NCI-H69 (cell line): ENCODE data around the gene RAB9A.
A peak's percentile ranks its signal among the peaks of the same experiment; 100 is the strongest.
"Not testable (repeated sequence)": the region's sequence is repeated elsewhere in the genome, so short reads cannot be mapped to it uniquely, and the experiment has no call there.

Experiments
- DNase-seq: peaks from one replicate; lab custom pipeline; 2025; lab: John Stamatoyannopoulos, UW

The RAB9A gene

DNA sequence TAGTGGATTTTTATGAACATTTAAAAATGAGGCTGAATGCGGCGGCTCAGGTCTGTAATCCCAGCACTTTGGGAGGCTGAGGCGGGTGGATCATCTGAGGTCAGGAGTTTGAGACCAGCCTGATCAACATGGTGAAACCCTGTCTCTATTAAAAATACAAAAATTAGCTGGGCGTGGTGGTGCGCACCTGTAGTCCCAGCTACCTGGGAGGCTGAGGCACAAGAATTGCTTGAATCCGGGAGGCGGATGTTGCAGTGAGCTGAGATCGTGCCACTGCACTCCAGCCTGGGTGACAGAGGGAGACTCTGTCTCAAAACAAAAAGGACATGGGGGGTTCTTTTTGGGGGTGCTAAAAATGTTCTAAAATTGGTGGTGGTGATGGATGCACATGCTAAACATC is 19.2 kb upstream of the RAB9A start:
- not testable (repeated sequence) for DNase-seq

DNA sequence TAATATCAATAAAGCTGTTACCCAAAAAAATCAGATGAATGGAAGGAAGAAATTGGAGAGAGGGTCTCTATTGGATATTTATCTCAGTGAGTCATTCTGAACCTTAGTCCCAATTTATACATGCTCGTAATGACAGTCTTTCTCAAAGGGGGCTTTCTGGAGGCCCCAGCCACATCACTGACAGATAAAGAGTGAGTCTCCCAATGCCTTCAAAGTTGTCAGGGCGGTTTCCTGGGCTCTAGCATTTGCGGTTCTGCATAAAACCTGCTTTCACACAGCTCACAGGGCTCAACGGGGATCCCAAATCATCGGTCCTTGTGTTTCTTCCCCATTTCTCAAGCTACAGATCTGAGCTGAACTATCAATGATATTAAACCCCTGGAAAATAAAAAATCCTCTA is 18.7 kb upstream of the RAB9A start:
- no peak for DNase-seq

DNA sequence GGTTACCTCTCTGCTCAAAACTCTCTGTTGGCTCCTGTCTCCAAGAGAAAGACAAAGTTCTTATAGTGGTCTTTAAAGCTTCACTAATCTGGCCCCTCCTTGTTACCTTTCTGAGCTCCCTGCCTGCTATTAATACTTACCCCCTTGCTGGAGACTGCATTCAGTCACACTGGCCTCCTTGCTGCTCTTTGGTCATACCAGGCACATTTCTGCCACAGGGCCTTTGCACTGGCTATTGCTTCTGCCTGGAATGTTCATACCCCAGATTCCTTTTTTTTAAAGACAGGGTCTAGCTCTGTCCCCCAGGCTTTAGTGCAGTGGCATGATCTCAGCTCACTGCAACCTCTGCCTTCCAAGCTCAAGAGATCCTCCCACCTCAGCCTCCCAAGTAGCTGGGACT is 15.9 kb upstream of the RAB9A start:
- no peak for DNase-seq

DNA sequence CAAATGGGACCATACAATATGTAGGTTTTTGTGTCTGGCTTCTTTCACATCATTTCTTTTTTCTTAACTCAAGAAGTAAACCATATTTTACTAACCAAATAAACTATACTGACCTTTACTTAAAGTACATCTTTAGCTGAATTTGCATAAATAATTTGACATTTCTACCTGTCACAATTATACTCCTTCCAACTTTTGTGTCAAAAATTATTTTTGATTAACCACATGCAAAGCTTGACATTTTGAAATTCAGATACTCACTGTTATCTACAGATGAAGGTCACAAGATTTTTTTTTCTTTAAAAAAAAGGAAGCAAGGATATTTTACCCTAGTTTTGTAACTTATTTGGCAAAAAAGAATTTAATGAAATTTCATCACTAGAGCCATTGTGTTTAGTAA is 12.0 kb upstream of the RAB9A start:
- DNase-seq, result no peak

DNA sequence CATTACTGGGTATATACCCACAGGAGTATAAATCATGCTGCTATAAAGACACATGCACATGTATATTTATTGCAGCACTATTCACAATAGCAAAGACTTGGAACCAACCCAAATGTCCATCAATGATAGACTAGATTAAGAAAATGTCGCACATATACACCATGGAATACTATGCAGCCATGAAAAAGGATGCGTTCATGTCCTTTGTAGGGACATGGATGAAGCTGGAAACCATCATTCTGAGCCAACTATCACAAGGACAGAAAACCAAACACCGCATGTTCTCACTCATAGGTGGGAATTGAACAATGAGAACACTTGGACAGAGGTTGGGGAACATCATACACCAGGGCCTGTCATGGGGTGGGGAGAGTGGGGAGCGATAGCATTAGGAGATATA is 9.2 kb upstream of the RAB9A start:
- not testable (repeated sequence) for DNase-seq

DNA sequence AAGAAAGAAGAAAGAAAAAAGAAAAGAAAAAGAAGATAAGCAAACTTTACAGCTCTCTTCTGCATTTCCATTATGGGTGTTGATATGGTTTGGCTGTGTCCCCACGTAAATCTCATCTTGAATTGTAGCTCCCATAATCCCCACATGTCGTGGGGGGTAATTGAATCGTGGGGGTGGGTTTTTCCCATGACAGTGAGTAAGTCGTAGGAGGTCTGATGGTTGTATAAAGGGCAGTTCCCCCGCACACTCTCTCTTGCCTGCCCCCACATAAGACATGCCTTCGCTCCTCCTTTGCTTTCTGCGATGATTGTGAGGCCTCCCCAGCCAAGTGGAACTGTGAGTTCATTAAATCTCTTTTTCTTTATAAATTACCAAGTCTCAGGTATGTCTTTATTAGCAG is 7.3 kb upstream of the RAB9A start:
- DNase-seq, result no peak

DNA sequence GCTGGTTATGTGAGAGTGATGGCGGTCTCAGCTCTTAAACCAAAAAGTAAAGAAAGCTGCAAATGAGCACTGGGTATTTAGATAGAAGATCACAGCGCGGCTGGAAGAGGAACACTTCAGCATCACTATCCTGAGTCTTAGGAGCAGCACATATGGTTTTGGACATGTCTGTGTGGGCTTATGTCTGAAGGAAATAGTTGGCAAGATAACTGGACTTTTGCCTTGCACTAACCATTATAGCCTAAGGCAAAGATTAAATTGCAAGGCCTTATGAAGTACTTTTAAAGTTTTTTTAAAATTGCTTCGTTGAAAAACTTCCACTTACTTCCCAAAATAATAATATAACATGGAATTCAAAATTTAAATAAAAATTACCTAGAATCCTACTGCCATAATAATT is 4.6 kb upstream of the RAB9A start:
- no peak for DNase-seq

DNA sequence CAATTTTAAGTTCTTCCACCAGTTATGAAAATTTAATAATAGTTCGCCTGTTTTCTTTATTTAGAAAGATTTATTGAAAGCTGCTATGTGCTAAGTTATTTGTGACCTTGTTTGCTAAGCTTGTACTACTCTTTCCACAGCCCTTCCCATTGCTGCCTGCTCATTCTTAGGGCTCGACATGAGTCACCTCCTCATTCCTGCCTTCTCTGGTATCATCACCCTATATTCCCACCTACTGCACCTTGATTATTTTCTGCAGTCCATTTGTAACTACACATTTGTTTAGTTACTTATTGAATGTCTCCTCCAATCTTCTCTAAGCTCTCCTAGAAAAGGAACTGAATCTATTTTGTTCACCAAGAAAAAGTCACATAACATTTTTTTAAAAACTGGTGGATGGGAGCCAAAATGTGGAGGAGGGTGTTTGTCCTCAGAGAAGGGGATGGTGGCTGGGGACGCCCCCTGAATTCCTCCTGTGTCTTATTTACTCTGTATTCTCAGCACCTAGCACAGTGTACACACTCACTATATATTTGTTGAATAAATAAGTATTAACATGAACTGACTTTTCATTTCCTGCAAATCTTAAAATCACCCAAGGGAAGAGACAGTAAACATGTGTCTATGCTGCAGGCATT is 3.7 kb upstream of the RAB9A start:
- DNase-seq, result no peak

DNA sequence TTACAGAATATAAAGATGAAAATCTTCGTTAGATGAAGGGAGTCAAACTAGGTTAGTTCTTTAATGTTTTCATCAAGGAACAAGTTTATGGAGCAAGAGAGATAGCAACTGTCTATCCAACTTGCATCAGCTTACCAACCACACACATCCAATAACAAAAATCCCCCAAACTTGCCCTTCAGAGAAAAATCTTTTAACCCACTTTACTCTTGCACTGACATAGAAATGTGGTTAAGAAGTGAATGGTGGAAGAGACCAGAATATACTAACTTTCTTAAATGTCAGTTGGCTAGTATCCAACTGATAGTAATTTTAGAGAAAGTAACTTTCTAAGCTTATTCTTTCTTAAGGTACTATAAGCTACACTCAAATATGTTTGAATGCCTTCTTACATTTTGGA is 1.7 kb upstream of the RAB9A start:
- DNase-seq, result no peak

DNA sequence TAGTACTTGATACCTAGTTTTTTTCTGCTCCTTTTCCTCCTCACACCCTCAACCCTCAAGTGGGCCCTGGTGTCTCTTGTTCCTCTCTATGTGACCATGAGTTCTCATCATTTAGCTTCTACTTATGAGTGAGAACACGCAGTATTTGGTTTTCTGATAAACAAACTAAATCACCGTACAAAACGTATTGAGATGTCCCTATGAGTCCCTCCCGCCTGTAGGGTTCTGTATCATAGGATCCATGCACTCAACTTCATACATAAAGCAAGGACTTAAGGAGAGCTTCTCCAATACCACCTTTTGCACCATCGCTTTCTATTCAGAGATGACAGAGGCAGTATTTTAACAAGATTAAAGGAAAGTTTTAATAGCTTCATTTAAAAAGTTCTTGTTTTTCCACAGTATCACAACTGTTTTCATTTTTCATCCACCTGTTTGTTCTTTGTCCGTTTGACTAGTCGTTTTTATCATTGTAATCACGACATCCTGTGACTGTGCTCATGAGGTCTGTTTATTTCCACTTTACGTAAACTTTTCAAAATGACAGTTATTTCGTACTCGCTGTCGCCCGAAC is 457 bp upstream of the RAB9A start:
- DNase-seq, result peak; percentile 10

DNA sequence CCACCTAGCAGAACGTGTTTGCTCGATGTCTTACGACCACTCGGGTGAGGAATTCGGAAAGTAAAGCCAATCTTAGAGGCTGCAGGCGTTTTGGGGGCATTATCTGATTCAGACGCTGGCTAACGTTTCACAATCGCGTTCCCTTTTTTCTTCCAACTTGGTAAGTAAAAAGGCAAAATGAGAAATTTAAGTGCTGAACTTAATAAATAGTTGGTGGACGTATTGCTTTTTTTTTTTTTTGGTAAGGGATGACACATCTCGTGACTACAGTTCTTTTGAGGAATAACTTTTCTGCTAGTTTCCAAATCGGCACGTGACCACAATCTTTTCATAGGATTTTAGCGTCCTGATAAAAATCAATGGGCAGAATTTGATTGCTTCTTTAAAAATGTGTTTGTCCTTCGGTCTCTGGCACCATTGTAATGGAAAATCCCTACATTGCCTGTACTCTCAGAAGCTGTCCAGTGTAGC is 848 bp downstream of the RAB9A start:
- peak; percentile 15 for DNase-seq

DNA sequence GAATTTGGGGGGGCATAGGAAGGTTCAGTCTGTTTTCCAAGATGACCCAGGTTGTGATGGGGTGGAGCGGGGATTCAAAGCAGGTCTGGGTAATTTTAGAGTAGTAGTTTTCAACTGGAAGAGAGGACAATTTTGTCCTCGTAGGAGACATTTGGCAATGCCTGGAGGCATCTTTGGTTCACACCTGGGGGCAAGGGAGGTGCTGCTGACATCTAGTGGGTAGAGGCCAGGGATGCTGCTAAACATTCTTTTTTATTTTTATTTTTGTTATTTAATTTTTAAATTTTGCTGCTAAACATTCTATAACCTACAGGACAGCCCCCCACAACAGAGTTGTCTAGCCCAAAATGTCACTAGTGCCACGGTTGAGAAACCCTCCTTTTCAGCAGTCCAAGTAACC is 1.9 kb downstream of the RAB9A start:
- peak; percentile 8 for DNase-seq

DNA sequence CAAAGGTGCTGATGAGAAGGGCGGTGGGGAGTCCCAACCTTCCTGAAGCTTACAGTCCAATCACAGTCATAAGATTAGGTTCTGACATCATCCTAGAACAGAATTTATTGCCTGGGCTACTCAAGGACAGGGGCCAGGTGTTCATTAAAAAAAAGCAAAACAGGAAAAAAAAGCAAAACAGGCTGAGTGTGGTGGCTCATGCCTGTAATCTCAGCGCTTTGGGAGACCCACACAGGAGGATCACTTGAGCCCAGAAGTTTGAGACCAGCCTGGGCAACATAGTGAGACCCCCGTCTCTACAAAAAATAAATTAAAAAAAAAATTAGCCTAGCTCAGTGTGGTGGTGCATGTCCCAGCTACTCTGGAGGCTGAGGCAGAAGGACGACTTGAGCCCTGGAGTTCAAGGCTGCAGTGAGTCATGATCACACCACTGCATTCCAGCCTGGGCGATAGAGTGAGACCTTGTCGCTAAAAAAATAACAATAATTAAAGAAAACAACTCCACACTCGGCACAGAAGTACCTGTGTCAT is 3.0 kb downstream of the RAB9A start:
- no peak for DNase-seq

DNA sequence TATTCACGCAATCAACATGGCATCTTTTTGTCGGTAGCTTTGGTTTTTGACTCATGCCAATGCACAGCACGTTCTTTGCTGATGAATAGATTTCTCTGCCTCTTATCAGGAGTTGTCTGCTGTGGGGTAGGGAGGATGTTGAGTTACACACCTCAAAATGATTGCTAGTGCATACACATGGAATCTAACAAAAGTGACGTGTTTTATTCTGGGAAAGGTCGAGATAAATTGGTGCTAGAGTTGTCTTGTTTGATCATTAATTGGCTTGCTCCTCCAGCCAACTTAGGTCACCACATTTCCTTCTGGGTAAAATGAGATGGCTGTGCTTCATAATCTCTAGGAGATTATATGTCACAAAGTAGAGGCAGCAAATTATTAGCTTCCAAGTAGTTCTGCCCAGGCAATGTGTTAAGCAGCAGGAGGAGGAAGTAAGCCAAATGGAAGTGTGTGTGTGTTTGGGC is 3.9 kb downstream of the RAB9A start:
- DNase-seq, result peak; percentile 4

DNA sequence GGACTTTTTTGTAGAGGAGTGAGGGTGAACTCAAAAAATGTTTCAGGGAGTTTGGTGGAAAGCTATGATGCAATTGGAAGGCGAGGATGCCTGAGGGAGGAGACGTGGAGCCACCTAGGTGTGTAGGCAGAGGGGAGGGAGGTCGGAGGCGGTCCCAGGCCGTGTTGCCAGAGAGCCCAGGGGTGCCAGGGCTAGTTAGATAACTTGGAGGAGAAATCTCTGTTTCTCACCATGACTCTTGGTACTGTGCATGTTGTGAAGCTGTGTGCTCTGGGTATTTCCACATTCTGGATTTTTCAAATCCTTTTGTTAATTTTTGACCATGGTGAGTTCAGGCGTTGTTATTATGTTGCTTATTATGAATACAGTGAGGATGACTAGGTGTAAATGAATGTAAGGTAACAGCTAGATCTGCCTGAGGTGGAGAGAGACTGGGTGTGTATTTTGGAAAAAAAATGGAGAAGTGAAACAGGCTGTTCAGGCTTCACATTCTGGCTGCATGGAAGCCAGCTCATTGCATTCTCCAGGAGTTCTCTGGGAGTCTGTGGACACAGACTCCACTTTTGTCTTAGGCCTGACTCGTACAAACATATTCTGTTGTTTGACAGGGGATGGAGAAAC is 4.5 kb downstream of the RAB9A start:
- DNase-seq, result peak; percentile 10

DNA sequence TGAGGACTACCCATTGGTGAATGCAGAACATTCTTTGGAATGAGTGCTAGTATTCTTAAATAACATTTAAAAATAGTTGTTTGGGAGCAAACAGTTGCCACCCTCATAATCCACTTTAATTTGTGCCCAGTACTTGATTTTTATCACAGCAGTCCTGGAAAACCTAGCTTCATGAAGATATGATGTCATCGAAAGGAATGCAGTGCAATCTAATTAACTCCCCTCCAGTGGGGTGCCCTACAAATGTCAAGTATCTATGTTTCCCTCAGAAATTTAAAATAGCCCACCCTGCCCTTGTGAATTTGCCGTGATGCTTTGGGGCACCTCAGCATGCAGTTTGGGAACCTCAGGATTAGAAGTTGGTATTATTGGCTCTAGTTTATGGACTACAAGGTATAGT is 5.4 kb downstream of the RAB9A start:
- DNase-seq, result no peak

DNA sequence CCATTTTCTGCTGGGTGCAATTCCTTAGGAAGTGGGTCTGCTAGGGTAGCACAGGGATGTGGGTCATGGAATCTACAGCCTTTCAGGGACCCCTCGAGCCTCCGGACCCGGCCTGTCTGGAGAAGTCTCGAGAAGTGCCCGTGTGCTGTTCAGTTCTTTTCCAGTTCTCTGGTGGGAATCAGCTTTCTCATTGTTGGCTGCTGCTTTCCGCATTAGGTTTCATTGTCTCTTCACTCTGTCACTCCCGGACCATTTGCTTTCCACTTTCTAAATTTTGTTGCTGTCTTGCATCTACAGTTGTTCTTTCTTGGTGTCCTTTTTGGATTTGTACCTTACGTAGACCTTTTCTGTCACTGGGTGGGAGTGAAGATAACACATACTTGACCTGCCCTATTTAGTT is 6.1 kb downstream of the RAB9A start:
- no peak for DNase-seq

DNA sequence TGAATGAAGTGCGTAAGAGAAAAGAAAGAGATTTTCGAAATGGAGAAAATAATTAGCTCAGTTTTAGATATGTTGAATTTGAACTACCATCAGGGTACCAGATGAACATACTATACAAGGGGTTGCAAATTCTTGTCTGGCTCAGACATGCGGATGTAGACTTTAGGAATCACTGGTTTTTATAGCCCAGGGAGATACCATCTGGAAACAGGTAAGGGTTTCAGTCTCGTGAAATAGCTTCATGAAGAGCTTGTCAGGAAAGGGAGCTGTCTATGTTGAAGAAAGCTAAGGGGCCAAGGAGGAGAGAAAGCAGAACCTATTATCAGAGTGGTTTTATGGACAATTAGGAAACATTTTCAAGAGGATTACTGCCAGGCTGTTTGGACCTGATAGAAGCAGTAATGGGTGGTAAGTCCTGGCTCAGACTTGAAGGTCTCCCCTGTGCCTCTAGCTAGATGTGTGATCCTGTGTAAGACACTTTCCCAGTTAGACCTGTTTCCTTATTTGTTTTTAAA is 6.7 kb downstream of the RAB9A start:
- DNase-seq, result no peak

DNA sequence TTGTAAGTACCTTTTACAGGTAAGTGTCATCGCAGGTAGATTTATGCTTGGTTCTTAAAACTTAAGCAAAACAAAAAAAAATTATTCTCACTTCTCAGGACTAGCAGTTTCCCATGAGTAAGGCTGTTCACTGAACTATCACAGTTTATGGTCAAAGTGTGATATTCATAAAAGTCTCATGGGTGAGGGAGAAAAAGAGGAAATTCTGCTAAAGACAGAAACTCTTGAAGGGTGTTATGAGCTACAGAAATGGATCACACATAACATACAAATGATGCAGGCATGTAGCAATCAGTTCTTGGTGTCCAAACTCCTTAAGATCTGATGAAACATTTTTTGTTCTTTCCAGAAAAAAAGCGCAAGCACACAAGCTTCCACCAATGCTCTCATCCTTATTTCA is 8.5 kb downstream of the RAB9A start:
- no peak for DNase-seq

DNA sequence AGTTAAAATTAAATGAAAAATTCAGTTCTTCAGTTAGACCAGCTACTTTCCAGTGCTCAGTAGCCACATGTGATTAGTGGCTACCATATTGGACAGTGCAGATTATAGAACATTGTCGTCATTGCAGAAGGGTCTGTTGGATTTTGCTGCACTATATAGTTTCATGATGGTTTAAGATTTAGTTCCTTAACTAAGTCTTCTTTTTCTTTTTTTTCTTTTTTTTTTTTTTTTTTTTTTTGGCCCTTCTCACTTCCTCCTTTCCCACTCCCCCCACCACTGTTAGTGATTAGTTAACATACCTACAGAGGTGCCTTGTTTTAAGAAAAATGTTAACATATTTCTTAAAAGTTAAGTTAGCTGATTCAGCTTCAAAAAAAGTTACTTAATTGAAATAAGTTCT is 9.0 kb downstream of the RAB9A start:
- DNase-seq, result no peak

DNA sequence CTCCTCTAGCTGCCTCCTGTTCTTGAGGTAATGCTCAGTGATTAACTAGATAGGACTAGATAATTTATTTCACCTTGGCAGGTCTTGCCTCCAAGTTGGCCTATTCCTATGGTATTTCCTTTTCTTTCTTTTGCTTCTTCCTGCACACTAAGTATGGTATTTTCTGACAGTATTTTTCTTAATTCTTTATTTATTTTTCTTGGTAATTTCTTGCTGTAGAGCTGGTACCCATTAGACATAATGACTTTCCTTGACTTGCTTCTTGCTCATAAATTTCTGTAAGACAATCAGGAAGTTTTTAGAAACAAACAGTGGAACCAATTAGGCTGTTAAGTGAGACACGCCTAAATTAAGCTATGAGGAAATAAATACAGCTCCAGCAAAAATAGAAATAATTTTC is 9.5 kb downstream of the RAB9A start:
- DNase-seq, result no peak

DNA sequence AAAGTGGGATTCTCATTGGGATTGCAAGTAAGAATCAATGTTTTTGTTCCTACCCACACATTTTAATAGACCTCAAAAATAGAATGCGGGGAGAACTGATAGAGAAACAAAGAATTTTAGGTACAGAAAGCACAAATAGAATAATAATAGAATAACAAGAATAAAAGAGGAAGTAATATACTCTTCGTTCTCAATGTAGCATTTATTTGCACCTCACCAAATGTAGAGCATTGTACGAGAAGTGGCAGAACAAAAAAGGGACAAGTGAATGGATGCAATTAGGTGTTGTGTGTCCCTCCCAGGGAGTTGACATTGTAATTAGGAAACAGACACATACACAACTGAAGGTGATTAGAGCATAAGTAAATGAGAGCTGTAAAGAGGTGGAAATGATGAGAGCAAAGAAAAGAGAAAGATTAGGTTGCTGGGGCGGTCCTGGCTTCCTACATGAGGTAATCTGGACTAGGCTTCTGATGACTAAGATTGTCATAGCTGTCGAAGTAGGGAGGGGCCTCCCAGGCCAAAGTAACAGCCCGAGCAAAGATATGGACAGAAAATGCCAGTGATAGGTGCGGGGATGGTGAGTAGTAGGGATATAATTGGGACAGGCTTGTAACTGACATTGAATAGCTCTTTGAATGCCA is 10.4 kb downstream of the RAB9A start:
- peak; percentile 35 for DNase-seq

DNA sequence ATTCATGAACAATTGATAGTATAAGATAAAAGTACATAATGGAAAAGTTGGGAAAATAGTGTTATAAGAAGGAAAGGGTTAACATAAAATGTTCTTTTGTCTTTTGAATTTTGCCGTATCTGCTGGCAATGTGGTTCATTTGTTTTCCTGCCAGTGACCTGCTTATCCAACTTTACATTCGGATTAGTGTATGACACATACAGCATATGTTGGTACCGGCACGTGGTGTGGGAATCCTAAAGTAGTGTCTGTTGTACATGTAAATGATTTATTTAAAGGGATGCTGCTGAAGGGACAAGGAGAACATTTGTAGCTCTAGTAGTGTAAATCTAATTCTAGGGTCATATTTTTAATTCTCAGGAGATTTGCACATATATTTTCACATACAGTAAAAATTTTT is 11.5 kb downstream of the RAB9A start:
- no peak for DNase-seq
